Frontal cortex (tissue), 4 donors: ENCODE measurements around the gene STUM. TPM values are rescaled to one million over a fixed set of nuclear protein-coding genes. Genes with fewer than 3 reads are reported as not detected.
"Not testable (repeated sequence)": the region's sequence is repeated elsewhere in the genome, so short reads cannot be mapped to it uniquely, and the experiment has no call there.

ENCODE experiments used
- DNase-seq, 2 donors: peaks; one replicate each; pipeline ENCODE4 v3.0.0; 2012; ENCODE audit warnings: low spot score in 2 of 2
- FAIRE-seq: peaks from 2 replicates; lab custom pipeline; 2012; peaks lifted over from hg19 to GRCh38; lab: Jason Lieb, UNC
- total RNA-seq: library from RNA; depleted of rRNA; stranded (reverse); fragments of >200 nt; gene quantifications from one replicate; pipeline ENCODE4 v1.2.3, GENCODE V29; 2014
- donor health status: control.
- donor health status: control.
- donor health status: control.

The STUM gene
- 26.1 TPM for total RNA-seq

DNA sequence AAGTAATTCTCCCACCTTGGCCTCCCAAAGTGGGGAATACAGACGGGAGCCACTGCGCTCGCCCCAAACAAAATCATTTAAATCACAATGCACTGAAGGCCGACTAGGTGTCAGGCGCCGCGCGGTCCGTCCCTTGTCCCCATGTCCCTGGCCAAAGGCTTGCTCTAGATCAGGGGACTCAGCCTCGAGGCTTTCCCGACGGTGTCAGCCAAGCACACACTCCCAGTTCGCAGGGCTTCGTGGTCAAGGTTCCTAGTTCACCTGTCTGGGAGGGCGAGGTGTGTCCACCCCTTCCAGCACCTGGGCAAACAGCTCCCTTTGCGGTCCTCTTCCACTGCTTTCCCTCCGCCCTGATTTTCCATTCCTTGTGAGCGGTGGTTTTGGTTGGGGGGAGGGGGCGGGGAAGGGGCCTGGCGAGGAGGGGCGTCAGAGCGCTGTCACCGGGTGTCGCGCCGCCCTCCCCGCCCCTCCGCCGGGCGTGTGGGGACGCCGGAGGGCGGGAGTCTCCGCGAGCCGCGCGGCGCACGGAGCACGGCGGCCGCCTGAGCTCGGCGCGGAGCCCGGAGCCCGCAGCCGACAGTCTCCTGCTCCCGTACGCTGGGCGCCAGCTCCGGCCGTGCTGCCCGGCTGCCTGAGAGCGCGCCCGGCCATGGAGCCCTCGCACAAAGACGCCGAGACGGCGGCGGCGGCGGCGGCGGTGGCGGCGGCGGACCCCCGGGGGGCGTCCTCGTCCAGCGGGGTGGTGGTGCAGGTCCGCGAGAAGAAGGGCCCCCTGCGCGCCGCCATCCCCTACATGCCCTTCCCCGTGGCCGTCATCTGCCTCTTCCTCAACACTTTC lies at the start of gene STUM:
Gene STUM, plus strand, starts transcription at position 509 of the 838 bp plus-strand sequence. Its CDS starts 141 bp downstream, at position 650.
- DNase-seq, result peak; percentile 62 to 70
- FAIRE-seq, result no peak

- DNase-seq, FAIRE-seq: not testable (repeated sequence)
Observed at GRCh38 chr1:226499699-226500098, 48.9 kb upstream of the STUM start.

- DNase-seq (no peak), FAIRE-seq (no peak)
Observed at GRCh38 chr1:226506021-226506420, 42.5 kb upstream of the STUM start.

GRCh38 chr1:226506921-226507320 lies 41.6 kb upstream of the STUM start:
- FAIRE-seq (no peak), DNase-seq (no peak)

GRCh38 chr1:226510453-226510852 lies 38.1 kb upstream of the STUM start:
- DNase-seq (no peak), FAIRE-seq (no peak)

DNA sequence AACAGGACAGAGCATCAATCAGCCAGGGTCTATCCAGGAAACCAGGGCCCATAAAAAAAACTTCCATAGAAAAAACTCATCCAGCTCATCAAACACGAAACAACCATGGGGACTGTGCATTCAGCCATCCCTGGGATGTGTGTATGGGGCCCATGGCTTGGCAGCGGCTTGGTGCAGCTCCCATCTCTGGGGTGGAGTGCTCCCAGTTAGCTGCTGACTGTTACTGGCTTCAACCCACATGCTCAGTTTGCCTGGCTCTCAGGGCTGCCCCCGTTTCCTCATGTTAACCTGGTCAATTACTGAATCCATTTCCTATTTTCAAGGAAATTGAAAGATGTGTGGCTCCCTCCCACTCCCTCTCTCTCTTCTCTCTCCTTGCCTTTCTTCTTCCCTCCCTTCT lies 37.3 kb upstream of the STUM start:
- DNase-seq, result no peak
- FAIRE-seq, result no peak

GRCh38 chr1:226512076-226512728 lies 36.4 kb upstream of the STUM start:
- no peak for DNase-seq
- FAIRE-seq, result no peak

DNA sequence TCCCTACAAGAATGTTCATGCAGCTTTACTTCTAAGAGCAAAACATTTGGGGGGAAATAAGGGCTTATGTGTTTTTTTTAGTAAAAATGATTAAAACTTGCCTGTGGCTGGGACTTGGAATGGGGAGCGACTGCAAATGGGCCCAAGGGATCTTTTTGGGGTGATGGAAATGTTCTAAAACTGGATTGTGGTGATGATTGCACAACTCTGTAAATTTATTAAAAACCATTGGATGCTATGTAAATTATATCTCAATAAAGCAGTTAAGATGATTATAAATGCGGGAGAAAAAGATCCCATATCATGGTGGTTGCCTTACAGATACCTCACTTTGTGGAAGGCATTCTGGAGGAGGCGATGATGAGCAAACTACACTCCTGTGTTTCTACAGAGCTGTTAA lies 30.2 kb upstream of the STUM start:
- FAIRE-seq (no peak), DNase-seq (no peak)

GRCh38 chr1:226519135-226519534 lies 29.4 kb upstream of the STUM start:
- no peak for DNase-seq
- FAIRE-seq, result no peak

GRCh38 chr1:226519716-226520598 lies 28.6 kb upstream of the STUM start:
- DNase-seq (no peak), FAIRE-seq (no peak)

GRCh38 chr1:226520640-226521355 lies 27.8 kb upstream of the STUM start:
- DNase-seq, result no peak
- no peak for FAIRE-seq

DNA sequence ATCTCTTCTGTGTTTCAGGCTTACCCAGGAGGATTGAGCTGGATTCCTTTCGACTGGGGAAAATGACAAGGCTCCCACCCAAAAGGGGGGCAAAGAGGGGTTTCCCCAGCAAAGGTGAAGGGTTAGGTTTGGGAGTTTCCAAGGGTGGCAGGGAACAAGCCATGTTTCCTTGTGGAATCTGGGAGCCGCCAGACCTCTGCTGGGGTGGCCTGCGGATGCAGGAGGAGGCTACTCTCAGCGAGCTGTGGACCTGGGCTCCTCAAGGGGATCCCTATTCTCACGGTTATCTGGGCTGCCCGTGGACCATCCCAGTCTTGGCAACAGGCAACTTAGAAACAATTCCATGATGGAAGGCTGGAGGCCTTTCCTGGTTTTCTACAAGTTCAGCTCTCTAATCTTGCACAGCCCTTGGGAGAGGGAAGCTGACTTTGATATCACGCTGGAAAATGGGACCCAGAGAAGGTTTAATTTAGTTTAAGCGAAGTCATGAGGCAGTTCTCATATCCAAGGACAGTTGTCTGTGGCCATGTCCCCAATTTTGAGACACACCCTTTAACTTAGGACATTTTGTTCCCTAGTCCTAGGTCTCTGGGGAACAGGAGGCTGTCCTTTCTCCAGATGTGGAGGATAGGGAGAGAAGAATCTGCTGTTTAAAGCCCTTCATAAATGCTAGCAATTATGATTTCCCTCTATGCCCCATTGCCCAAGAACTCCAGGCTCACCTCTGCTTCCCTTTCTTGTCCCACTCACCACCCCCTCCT lies 24.7 kb upstream of the STUM start:
- DNase-seq (no peak), FAIRE-seq (no peak)

DNA sequence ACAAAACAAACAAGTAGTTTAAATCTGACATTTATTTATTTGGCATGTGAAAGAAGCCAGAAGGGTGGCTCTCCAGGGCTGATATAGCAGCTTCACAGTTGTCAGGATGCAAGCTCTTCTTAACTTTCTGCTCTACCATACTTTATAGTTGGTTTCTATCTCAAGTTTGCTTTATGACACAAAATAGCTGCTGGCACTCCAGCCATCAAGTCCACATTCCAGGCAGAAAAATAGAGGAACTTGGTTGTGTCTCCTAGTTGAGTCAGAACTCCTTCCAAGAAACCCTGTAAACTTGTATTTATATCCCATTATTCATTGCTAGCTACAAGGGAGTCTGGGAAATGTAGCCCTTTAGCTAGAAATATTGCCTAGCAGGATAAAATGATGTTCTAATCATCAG lies 24.0 kb upstream of the STUM start:
- FAIRE-seq, result no peak
- DNase-seq, result no peak

GRCh38 chr1:226525750-226526149 lies 22.8 kb upstream of the STUM start:
- FAIRE-seq (no peak), DNase-seq (no peak)

- DNase-seq, result no peak
- no peak for FAIRE-seq
Observed at GRCh38 chr1:226526801-226527595, 21.6 kb upstream of the STUM start.

DNA sequence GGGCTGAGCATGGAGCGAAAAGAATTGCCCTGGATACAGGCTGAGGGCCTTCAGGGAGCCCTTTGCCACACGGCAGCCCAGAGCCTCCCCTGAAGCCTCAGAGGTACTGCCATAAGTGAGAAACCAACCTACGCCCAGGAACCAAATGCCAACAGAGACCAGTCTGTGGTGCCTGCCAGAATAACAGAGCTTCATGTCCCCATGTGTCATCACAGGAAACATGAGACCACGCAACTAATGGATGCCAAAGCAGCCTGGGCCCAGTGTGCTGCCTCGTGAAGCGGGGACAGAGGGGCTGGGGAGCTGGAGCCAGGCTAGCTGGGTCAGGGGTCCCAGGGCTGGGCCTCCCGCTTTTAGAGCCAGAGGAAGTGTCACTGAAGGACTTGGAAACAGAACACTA lies 18.7 kb upstream of the STUM start:
- FAIRE-seq (no peak), DNase-seq (no peak)

DNA sequence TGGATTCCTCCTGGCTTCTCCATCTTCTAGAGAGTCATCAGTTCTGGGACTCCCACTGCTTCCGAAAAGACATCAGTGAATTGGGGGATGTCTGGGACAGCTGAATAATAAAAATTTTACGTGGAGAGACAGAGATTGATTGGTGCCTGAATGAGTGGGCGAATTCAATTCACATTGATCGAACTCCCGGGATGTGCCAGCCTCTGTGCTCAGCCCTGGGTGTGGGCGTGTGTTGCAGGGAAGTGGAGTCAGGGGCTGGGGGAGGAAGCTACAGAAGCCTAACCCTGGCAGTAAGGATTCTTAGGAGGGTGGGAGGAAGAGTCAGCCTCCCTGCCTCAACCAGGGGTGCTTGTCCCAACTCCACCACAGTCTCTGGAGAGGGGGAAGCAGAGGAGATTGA lies 18.0 kb upstream of the STUM start:
- FAIRE-seq (no peak), DNase-seq (no peak)

GRCh38 chr1:226531360-226532093 lies 17.0 kb upstream of the STUM start:
- FAIRE-seq (no peak), DNase-seq (no peak)
